Body of pancreas (tissue), 4 donors: ENCODE data around the gene WDR75. TPM values are rescaled to one million over a fixed set of nuclear protein-coding genes. Genes with fewer than 3 reads are reported as not detected.
A peak's percentile ranks its signal among the peaks of the same experiment; 100 is the strongest.

ENCODE experiments used
- ATAC-seq: fragments of 150-250 bp; one replicate; pipeline ENCODE4 v1.9.1; 2016
- DNase-seq, 4 donors: peaks; one replicate each; pipeline ENCODE4 v3.0.0-alpha.2; 2019
- H3K27ac ChIP-seq, 4 donors: fragments of 200-600 bp; sonication (generic); 1 replicate in 3 of 4; 2 replicates in 1 of 4; pipeline versions ENCODE4 v1.5.1 to v1.6.1; 2016 to 2019; ENCODE audit warnings: mild to moderate bottlenecking in 1 of 4, mixed read lengths in 1 of 4, moderate library complexity in 1 of 4
- H3K27me3 ChIP-seq, 2 donors: fragments of 200-600 bp; sonication (generic); one replicate each; pipeline ENCODE4 v1.6.0; 2016; ENCODE audit warnings: mild to moderate bottlenecking in 1 of 2
- H3K36me3 ChIP-seq, 2 donors: fragments of 200-600 bp; sonication (generic); replicated peaks in 1 of 2; 2 replicates each; pipeline ENCODE4 v1.5.1; 2016; ENCODE audit warnings: low read depth in 2 of 2; ENCODE audit not compliant: insufficient read depth in 1 of 2
- H3K4me1 ChIP-seq: fragments of 200-600 bp; sonication (generic); one replicate; pipeline ENCODE4 v1.6.0; 2016
- H3K4me3 ChIP-seq, 2 donors: fragments of 200-600 bp; sonication (generic); 1 replicate in 1 of 2; 2 replicates in 1 of 2; pipeline ENCODE4 v1.5.1; 2016 to 2019
- H3K9me3 ChIP-seq, 3 donors: fragments of 200-600 bp; sonication (generic); 1 replicate in 2 of 3; 2 replicates in 1 of 3; pipeline ENCODE4 v1.5.1; 2016
- POLR2A ChIP-seq, 3 donors: fragments of 450-650 bp; IDR thresholded peaks; one replicate each; pipeline ENCODE4 v1.6.1; 2016; ENCODE audit warnings: antibody characterized with exemption in 3 of 3, mild to moderate bottlenecking in 2 of 3
- WGBS, 2 donors: methylation state at CpG; one replicate each; pipeline ENCODE4 v1.1.5; 2017; 5-methylcytosine and 5-hydroxymethylcytosine counted together
- intact Hi-C: fragments of 100-400 bp; cut with DNase I; formaldehyde crosslinking; loops from one replicate; pipeline ENCODE4 v1.15.1; 2023
- total RNA-seq, 2 donors: library from RNA; depleted of rRNA; stranded (reverse); fragments of >200 nt; gene quantifications; one replicate each; pipeline ENCODE4 v1.1.0, GENCODE V29; 2016
- TF ChIP-seq, protein P1 (sequence below), 7 experiments: fragments of 450-650 bp in 4 of 7; fragments of 200-600 bp in 3 of 7; sonication (generic) in 3 of 7; IDR thresholded peaks; one replicate each; pipeline ENCODE4 v1.5.1; 2016 to 2019; ENCODE audit warnings: antibody characterized with exemption in 7 of 7

Gene WDR75
- total RNA-seq, 2 donors from 2014 or later = 14.2 to 26.2 TPM

DNA sequence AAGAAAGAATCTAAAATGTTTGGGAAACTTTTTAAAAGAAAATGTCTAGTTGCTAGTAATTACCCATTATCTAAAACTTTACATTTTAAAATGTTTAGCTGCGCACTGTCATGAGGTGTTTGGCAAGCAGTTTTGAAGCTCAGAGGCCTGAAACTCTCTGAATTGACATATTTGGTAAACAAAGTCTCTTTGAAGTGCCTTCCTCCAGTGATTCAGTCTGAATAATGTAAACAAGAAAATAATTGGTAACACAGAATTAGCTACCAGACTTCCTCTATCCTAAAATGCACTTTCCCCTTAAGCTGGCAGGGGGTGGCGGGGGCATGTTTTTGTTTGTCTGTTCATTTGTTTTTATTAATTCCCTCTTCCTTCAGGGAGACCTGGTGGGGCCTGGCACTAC, 61.4 kb downstream of the WDR75 start:
- intact Hi-C loops = no loop called here

GRCh38 chr2:189504238-189504637, 63.0 kb downstream of the WDR75 start:
- H3K4me3 ChIP-seq = no peak overlapping the region
- no peaks in the 10 kb centered on the region for H3K36me3 ChIP-seq
- no peaks in the 10 kb centered on the region for H3K4me1 ChIP-seq
- no peaks in the 10 kb centered on the region for H3K9me3 ChIP-seq
- TF ChIP-seq POLR2A (IDR thresholded peaks at IDR 0.05) = no peak
- TF ChIP-seq, protein P1, sequence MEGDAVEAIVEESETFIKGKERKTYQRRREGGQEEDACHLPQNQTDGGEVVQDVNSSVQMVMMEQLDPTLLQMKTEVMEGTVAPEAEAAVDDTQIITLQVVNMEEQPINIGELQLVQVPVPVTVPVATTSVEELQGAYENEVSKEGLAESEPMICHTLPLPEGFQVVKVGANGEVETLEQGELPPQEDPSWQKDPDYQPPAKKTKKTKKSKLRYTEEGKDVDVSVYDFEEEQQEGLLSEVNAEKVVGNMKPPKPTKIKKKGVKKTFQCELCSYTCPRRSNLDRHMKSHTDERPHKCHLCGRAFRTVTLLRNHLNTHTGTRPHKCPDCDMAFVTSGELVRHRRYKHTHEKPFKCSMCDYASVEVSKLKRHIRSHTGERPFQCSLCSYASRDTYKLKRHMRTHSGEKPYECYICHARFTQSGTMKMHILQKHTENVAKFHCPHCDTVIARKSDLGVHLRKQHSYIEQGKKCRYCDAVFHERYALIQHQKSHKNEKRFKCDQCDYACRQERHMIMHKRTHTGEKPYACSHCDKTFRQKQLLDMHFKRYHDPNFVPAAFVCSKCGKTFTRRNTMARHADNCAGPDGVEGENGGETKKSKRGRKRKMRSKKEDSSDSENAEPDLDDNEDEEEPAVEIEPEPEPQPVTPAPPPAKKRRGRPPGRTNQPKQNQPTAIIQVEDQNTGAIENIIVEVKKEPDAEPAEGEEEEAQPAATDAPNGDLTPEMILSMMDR (IDR thresholded peaks at IDR 0.05) = no peak
- 80 to 86% methylated on average over 5 of the region's 5 CpGs for WGBS, 2 donors
- DNase-seq (no peak), ATAC-seq (no peak)
- H3K27me3 ChIP-seq = no peaks in the 10 kb centered on the region
- intact Hi-C loops = no loop called here
- no peak overlapping the region for H3K27ac ChIP-seq

More for the DNA sequence above, 61.4 kb downstream of the WDR75 start:
- ATAC-seq = no peak
- TF ChIP-seq POLR2A (IDR thresholded peaks at IDR 0.05) = no peak
- TF ChIP-seq, protein P1 (IDR thresholded peaks at IDR 0.05) = no peak
- DNase-seq = no peak
- Histone ChIP-seq H3K4me3 (no peak overlapping the region), H3K27me3 (no peaks in the 10 kb centered on the region), H3K9me3 (no peaks in the 10 kb centered on the region), H3K36me3 (no peaks in the 10 kb centered on the region), H3K4me1 (no peaks in the 10 kb centered on the region), H3K27ac (no peak overlapping the region)
- 88 to 92% methylated on average over 2 of the region's 2 CpGs for WGBS, 2 donors

- no peak for TF ChIP-seq POLR2A (IDR thresholded peaks at IDR 0.05)
- TF ChIP-seq, protein P1 (IDR thresholded peaks at IDR 0.05) = no peak
- Histone ChIP-seq H3K9me3 (no peaks in the 10 kb centered on the region), H3K27ac (no peak overlapping the region), H3K36me3 (no peaks in the 10 kb centered on the region), H3K4me3 (no peak overlapping the region), H3K4me1 (no peaks in the 10 kb centered on the region), H3K27me3 (no peaks in the 10 kb centered on the region)
- WGBS, 2 donors = 67 to 73% methylated on average over 2 of the region's 2 CpGs
- intact Hi-C loops = no loop called here
- no peak for ATAC-seq
- DNase-seq = no peak
These were observed 64.2 kb downstream of the WDR75 start for GRCh38 chr2:189505492-189505891.

DNA sequence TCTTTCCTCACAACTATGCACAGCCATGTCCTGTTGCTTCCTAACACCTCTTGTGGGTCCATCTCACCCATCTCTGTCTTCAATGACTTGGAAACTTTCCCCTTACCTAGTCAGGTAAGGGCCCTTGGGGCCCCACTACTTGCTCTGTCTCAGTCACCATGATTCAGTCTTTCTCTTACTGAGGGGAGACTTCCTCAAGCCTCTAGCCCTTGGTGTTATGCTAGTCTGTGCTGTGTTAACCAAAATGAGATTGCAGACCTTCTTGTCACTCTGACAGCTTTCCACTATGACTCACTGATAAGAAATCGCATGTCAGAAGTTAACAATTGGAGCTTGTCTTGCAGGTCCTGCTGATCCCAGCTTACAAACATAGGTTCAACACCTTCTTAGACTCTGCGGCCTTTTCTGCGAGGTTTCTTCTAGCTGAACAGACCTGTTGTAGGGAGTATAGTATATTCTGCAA, 65.3 kb downstream of the WDR75 start:
- ATAC-seq (peak; percentile 33), DNase-seq (no peak)
- H3K27ac ChIP-seq = peak overlapping the region in 1 of 4 donors; percentile 37
- H3K27me3 ChIP-seq = no peaks in the 10 kb centered on the region
- H3K4me1 ChIP-seq = no peaks in the 10 kb centered on the region
- no peaks in the 10 kb centered on the region for H3K36me3 ChIP-seq
- no peaks in the 10 kb centered on the region for H3K9me3 ChIP-seq
- intact Hi-C loops = no loop called here
- TF ChIP-seq, protein P1 (IDR thresholded peaks at IDR 0.05) = no peak
- TF ChIP-seq POLR2A (IDR thresholded peaks at IDR 0.05) = no peak
- WGBS, 2 donors = 54 to 67% methylated on average over 3 of the region's 3 CpGs
- no peak overlapping the region for H3K4me3 ChIP-seq

GRCh38 chr2:189511210-189511959, 70.1 kb downstream of the WDR75 start:
- TF ChIP-seq, protein P1 (IDR thresholded peaks at IDR 0.05) = no peak
- no peak for TF ChIP-seq POLR2A (IDR thresholded peaks at IDR 0.05)
- no peak for DNase-seq
- Histone ChIP-seq H3K27me3 (no peaks in the 10 kb centered on the region), H3K4me1 (no peaks in the 10 kb centered on the region), H3K9me3 (no peaks in the 10 kb centered on the region), H3K4me3 (no peak overlapping the region), H3K27ac (no peak overlapping the region), H3K36me3 (no peaks in the 10 kb centered on the region)
- intact Hi-C loops = no loop called here
- 68 to 72% methylated on average over 2 of the region's 2 CpGs for WGBS, 2 donors
- ATAC-seq = no peak
